GM18526 (cell line): Measurements from ENCODE around the gene UBL4B.

Experiments
- POLR2A ChIP-seq: IDR thresholded peaks from 3 replicates; pipeline ENCODE4 v1.6.1; 2011; ENCODE audit not compliant: insufficient read length; ENCODE audit errors: extremely low read depth

The UBL4B gene

DNA sequence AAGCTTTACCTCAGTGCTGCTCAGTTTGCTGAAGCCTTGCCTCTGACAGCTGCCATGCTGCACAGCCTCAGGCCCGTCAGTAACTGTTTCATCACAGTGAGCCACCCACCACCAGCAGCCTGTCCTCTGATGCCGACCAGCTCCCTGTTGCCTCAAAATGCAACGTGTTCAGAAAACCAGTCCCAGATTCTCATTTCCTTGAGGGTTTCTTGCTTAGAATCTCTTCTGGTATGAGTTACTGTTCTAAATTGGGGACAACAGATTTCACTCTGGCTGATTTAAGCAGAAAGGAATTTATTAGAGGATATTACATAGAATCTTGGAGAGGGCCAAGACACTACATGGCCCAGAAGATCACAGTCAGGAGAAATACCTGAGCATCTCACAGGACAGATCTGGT, 11.0 kb downstream of the UBL4B start:
- no peak for TF ChIP-seq POLR2A

- TF ChIP-seq POLR2A: no peak
Observed at GRCh38 chr1:110125810-110126209, 13.6 kb downstream of the UBL4B start.

DNA sequence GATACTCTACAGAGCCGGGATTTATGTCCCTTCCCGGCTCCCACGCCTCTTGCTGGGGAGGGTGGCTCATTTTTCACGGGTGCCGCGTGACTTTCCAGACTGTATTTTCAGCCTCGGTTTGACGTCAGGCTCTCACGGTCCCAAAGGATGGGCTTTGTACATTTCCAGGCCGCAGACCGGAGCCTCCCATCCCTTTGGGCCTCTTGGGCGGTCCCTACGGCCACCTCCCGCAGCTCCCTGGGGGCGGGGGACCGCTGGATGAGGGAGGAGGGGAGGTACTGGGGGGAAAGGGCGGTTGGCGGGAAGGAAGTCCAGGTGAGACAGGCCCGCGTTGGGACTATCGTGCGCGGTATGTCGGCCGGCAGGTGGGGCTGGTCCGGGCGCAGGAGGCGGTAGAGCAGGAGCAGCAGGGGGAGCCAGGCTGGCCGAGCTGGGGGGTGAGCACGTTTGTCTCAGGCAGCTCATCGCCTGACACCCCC, 17.9 kb downstream of the UBL4B start:
- TF ChIP-seq POLR2A: no peak

DNA sequence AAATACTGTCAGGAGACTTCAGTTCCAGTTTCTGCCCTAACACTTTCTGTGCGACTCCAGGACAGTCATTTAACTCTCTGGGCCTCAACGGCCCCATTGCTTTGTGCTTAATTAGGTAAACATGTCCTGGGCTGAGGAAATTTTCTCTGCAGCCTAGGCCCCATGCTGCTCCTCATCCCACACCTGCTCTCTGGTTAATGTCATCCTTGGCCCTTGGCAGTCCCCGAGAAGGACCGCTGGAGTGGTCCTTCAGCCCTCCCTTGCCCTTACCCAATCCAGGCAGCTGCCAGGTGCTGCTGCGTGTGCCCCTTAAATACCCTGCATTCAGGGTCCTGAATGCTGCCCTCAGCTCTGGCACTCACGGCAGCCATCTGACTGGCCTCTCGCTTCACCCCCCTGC, 18.7 kb downstream of the UBL4B start:
- TF ChIP-seq POLR2A: no peak

- no peak for TF ChIP-seq POLR2A
Observed at GRCh38 chr1:110132682-110133081, 20.4 kb downstream of the UBL4B start.

DNA sequence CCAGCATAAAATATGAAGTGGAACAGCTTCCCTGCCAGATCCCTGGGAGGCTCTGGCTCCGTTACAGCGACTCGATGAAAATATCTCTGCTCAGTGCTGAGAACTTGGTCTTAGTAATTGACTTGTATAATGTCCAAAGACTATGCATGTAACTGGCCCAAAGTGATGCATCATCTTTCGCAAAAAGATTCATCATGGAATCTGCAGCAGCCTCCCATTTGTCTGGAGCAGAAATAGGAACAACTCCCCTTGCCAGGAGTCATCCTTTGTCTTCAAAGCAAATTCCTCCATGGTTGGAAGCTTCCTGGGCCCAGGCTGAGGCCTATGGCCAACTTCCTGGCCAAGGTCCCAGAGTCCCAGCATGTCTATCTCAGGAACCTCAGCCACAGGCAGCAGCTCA, 21.2 kb downstream of the UBL4B start:
- TF ChIP-seq POLR2A: no peak

GRCh38 chr1:110134050-110134595, 21.9 kb downstream of the UBL4B start:
- no peak for TF ChIP-seq POLR2A

GRCh38 chr1:110135246-110135645, 23.0 kb downstream of the UBL4B start:
- no peak for TF ChIP-seq POLR2A

DNA sequence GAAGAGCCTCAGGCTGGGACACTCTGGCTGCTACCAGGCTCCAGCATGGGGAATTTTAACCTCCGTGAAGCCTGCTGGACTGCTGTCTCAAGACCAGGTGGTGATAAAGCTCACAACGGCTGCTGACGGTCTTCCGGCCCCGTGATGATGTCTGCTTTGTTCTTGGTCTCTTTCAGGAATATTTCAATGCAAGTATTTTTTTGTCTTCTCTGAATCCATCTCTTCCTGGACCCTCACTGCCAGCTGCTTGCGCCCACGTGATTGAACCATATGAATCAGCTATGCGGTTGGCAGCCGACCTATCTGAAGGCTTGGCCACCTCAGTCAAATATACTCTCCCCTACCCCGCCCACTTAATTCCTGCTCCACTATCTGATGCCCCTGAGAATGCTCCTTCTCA, 23.4 kb downstream of the UBL4B start:
- no peak for TF ChIP-seq POLR2A

- TF ChIP-seq POLR2A: no peak
Observed at GRCh38 chr1:110136911-110137310, 24.7 kb downstream of the UBL4B start.

- TF ChIP-seq POLR2A: no peak
Observed at GRCh38 chr1:110138956-110139355, 26.7 kb downstream of the UBL4B start.

GRCh38 chr1:110144366-110144765, 32.1 kb downstream of the UBL4B start:
- TF ChIP-seq POLR2A: no peak

DNA sequence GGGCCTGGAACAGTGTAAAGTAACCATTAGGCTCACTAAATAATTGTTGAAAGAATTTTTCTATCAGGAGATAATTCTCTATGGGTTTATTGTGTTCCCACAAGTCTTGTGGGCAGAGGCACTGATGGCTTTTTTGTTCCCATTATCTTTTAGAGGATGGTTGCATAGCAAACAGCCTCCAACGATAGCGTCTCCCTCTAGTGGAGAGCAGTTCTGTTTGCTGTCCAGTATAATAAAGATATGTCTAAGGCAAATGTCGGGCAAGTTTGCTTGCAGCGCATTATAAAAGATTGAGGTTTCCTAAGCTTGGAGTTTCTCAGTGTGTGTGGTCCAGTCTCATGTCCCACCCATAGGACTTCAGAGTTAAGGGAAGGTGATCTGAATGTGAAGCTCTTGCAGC, 36.7 kb downstream of the UBL4B start:
- no peak for TF ChIP-seq POLR2A

DNA sequence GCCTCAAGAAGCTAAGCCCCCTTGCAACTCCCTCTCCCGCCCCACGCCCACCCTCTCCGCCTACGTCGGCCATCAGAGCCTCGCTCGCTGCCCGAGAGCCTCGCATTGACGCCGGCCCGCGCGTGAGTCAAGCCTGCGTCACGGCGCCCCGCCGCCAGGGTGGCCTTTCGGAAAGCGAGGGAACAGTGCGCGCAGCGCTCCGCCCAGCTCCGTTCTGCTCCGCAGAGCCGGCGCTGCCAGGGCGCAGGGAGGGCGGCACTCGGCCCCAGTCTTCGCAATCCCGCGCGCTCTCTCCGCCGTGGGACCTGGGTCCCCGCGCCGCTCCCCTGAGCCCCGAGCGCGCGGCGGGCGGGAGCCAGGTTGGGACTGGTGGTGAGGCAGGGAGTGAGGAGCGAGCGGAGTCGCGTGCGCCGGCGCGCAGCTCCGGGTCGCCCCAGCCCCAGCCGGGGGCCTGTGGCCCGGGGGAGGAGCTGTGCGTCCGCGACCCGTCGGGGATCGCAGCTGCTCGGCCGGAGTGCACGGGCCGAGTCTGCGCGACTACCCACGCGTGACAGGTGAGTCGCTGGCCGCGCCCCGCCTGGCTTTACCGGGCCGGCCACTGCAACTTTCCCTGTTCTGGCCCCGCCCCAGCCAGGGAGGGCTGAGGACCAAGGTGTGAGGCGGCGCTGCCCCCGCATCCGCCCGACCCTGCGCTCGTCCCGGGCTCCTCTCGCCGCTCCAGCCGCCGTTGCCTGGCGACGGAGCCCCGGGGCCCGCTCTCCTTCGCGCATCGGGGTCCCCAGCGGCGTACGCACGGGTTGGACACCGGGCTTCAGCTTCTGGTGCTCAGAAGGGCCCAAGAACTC, 38.3 kb downstream of the UBL4B start, which contains the start of gene SLC6A17:
Gene SLC6A17, plus strand, starts transcription at position 165 of the 845 bp plus-strand sequence. CDS start 16,436 bp downstream, outside the sequence.
- no peak for TF ChIP-seq POLR2A

- no peak for TF ChIP-seq POLR2A
Observed at GRCh38 chr1:110151175-110151669, 39.0 kb downstream of the UBL4B start.

DNA sequence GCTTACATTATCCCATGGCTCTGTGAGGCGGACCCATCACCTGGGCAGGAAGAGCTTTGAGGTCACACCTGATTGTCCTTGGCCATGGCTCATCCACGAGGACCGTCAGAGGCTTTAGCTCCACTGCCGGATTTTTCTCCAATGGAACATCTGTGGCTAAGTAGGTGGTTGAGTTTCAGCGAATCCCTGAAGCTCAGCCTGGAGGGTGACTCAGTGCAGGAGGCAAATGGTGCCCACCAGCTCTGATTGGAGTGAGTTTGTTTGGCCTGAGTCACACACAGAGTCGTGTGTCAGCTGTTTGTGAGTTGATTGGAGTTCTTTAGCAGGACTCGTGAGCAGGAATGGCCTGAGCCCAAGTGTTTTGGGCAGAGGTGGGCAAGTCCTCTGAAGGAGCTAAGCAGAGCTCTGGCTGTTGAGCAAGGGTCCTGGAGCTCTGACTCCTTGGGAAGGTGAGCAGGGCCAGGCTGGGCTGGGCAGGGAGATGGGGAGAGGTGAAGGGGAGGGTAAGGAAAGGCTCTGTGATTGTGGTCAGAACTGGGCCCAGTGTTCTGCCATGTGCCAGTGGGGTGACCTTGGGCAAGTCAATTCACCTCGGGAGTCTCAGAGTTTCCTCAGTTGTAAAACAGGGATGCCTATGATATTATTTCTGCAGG, 40.0 kb downstream of the UBL4B start:
- TF ChIP-seq POLR2A: no peak
